GM18519 (cell line): Measurements from ENCODE around the gene ARL13B.
"Not testable (repeated sequence)": the region's sequence is repeated elsewhere in the genome, so short reads cannot be mapped to it uniquely, and the experiment has no call there.

Experiments used
- ATAC-seq: cut with Tn5 transposase; IDR thresholded peaks from one replicate; pipeline ENCODE4 v1.9.1; 2021; ENCODE audit warnings: mild to moderate bottlenecking, moderate library complexity; ENCODE audit not compliant: unreplicated experiment, low FRiP score

Gene ARL13B

GRCh38 chr3:94050546-94050945, 70.6 kb downstream of the ARL13B start:
- ATAC-seq = no peak

- ATAC-seq = no peak
These were observed 81.3 kb downstream of the ARL13B start for GRCh38 chr3:94061297-94061696.

GRCh38 chr3:94062513-94063404, 82.8 kb downstream of the ARL13B start, which contains the start of the genes DHFR2 and NSUN3:
Gene DHFR2 (minus strand): TSS chr3:94062916. CDS start chr3:94061511, 1,405 bp downstream.
Gene NSUN3 (plus strand): TSS chr3:94063061. CDS start chr3:94063127, 66 bp downstream.
- peak; percentile 88 for ATAC-seq

- no peak for ATAC-seq
These were observed 83.7 kb downstream of the ARL13B start for GRCh38 chr3:94063496-94064119.

- no peak for ATAC-seq
These were observed 84.4 kb downstream of the ARL13B start for GRCh38 chr3:94064243-94064860.

GRCh38 chr3:94065122-94065521, 85.2 kb downstream of the ARL13B start:
- no peak for ATAC-seq

- no peak for ATAC-seq
These were observed 86.0 kb downstream of the ARL13B start for GRCh38 chr3:94065819-94066480.

GRCh38 chr3:94066506-94067500, 86.8 kb downstream of the ARL13B start:
- ATAC-seq = no peak

GRCh38 chr3:94069194-94069813, 89.3 kb downstream of the ARL13B start:
- ATAC-seq = no peak

GRCh38 chr3:94070341-94070911, 90.5 kb downstream of the ARL13B start:
- no peak for ATAC-seq

GRCh38 chr3:94071713-94072284, 91.8 kb downstream of the ARL13B start:
- peak; percentile 74 for ATAC-seq

GRCh38 chr3:94076055-94076454, 96.1 kb downstream of the ARL13B start:
- no peak for ATAC-seq

GRCh38 chr3:94080552-94080951, 100.6 kb downstream of the ARL13B start:
- not testable (repeated sequence) for ATAC-seq

GRCh38 chr3:94081884-94082283, 101.9 kb downstream of the ARL13B start:
- ATAC-seq = no peak

GRCh38 chr3:94082391-94082937, 102.5 kb downstream of the ARL13B start:
- no peak for ATAC-seq

- ATAC-seq = no peak
These were observed 103.3 kb downstream of the ARL13B start for GRCh38 chr3:94083261-94083660.

GRCh38 chr3:94089126-94089525, 109.2 kb downstream of the ARL13B start:
- no peak for ATAC-seq

GRCh38 chr3:94092086-94092485, 112.1 kb downstream of the ARL13B start:
- no peak for ATAC-seq
